Loucy (cell line): ENCODE measurements around the gene EP400.

Source experiments
- H2AFZ ChIP-seq: fragments of 200-600 bp; sonication (generic); 2 replicates; pipeline ENCODE4 v1.6.0; 2016; ENCODE audit warnings: antibody characterized with exemption, mild to moderate bottlenecking, low read length, moderate library complexity
- H3F3A ChIP-seq: fragments of 200-600 bp; 2 replicates; pipeline ENCODE4 v1.6.0; 2016; ENCODE audit warnings: antibody characterized with exemption, low read depth, mild to moderate bottlenecking
- H3K27me3 ChIP-seq: fragments of 200-600 bp; sonication (generic); 2 replicates; pipeline ENCODE4 v1.6.1; 2014; ENCODE audit warnings: low read length, mild to moderate bottlenecking; ENCODE audit not compliant: insufficient read depth, poor library complexity, severe bottlenecking
- H3K36me3 ChIP-seq: fragments of 200-600 bp; sonication (generic); 2 replicates; pipeline ENCODE4 v1.6.1; 2016; ENCODE audit warnings: low read length; ENCODE audit not compliant: insufficient read depth
- H3K4me1 ChIP-seq: fragments of 200-600 bp; sonication (generic); 2 replicates; pipeline ENCODE4 v1.5.1; 2014; ENCODE audit warnings: low read length, mild to moderate bottlenecking; ENCODE audit not compliant: insufficient read depth, poor library complexity, severe bottlenecking
- H3K4me2 ChIP-seq: fragments of 200-600 bp; sonication (generic); 2 replicates; pipeline ENCODE4 v1.6.0; 2014; ENCODE audit warnings: antibody characterized with exemption, low read length, low read depth, mild to moderate bottlenecking; ENCODE audit not compliant: poor library complexity, severe bottlenecking
- H3K4me3 ChIP-seq: fragments of 200-600 bp; sonication (generic); 2 replicates; pipeline ENCODE4 v1.5.1; 2014; ENCODE audit warnings: low read length, mild to moderate bottlenecking, mixed read lengths; ENCODE audit not compliant: poor library complexity, severe bottlenecking
- H3K79me2 ChIP-seq: fragments of 200-600 bp; sonication (generic); 2 replicates; pipeline ENCODE4 v1.6.1; 2014; ENCODE audit warnings: low read length; ENCODE audit not compliant: insufficient read depth
- H3K9ac ChIP-seq: fragments of 200-600 bp; sonication (generic); 2 replicates; pipeline ENCODE4 v1.6.0; 2014; ENCODE audit warnings: mild to moderate bottlenecking, low read depth, low read length, moderate library complexity; ENCODE audit not compliant: poor library complexity, severe bottlenecking
- H3K9me2 ChIP-seq: fragments of 200-600 bp; sonication (generic); replicated peaks from 2 replicates; pipeline ENCODE4 v1.6.1; 2016; ENCODE audit warnings: low read depth, low read length, mixed read lengths
- H3K9me3 ChIP-seq: fragments of 200-600 bp; sonication (generic); 2 replicates; pipeline ENCODE4 v1.6.1; 2014; ENCODE audit warnings: mild to moderate bottlenecking, antibody characterized with exemption, low read length, low read depth; ENCODE audit not compliant: insufficient read depth
- H4K20me1 ChIP-seq: fragments of 200-600 bp; sonication (generic); 2 replicates; pipeline ENCODE4 v1.6.0; 2014; ENCODE audit warnings: antibody characterized with exemption, low read length, mild to moderate bottlenecking; ENCODE audit not compliant: insufficient read depth, poor library complexity, severe bottlenecking
- CTCF ChIP-seq: fragments of 200-600 bp; sonication (generic); conservative IDR thresholded peaks from 2 replicates; pipeline ENCODE4 v1.5.1; 2014; ENCODE audit warnings: mild to moderate bottlenecking, antibody characterized with exemption, low read length
- EZH2phosphoT487 ChIP-seq: fragments of 200-600 bp; IDR thresholded peaks from 2 replicates; pipeline ENCODE4 v1.6.1; 2018; ENCODE audit warnings: antibody characterized with exemption, mild to moderate bottlenecking, moderate library complexity, borderline replicate concordance

EP400 gene

DNA sequence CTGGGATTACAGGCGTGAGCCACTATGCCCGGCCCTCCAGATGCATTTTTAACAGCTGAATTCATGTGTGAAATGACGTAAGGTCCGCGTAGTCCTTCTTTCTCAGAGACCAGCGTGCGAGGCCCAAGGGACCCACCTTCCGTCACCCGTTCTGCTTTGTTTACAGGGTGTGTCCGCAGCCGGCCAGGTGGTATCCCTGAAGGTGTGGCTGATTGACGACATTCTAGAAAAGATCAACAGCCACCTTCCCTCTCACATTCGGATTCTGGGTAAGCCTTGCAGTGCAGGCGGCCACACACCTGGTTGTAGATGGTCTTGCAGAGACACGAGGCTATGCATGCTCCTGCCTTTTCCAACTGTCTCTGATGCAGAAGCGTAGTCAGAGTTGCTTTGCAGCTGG is 10.7 kb upstream of the EP400 start:
- Histone ChIP-seq H3K27me3 (no peaks in the 10 kb centered on the region), H2AFZ (no peak overlapping the region), H3K4me3 (no peak overlapping the region), H3K9me2 (no peaks in the 10 kb centered on the region), H3K9me3 (no peaks in the 10 kb centered on the region), H4K20me1 (no peaks in the 10 kb centered on the region), H3K4me1 (no peaks in the 10 kb centered on the region), H3K4me2 (no peak overlapping the region), H3F3A (no peaks in the 10 kb centered on the region), H3K79me2 (no peaks in the 10 kb centered on the region), H3K9ac (no peak overlapping the region), H3K36me3 (peaks cover 13% of the 10 kb centered on the region; the same call in 1 of the 2 replicates)
- TF ChIP-seq EZH2phosphoT487 (no peak), CTCF (no peak)

DNA sequence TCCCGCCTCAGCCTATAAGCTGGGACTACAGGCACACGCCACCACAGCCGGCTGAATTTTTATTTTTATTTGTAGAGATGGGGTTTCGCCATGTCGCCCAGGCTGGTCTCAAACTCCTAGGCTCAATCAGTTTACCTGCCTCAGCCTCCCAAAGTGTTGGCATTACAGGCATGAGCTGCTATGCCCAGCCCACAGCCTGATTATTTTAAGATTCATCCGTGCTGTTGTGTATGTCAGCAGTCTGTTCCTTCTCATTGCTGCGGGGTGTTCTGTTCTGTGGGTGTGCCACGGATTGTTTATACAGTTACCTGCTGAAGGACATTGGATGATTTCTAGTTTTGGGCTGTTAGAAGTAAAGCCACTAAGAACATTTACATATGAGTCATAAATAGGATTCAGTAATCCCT is 9.6 kb upstream of the EP400 start:
- H3K9ac ChIP-seq = no peak overlapping the region
- TF ChIP-seq CTCF (no peak), EZH2phosphoT487 (no peak)
- H3K9me3 ChIP-seq = no peaks in the 10 kb centered on the region
- H3F3A ChIP-seq = no peaks in the 10 kb centered on the region
- no peaks in the 10 kb centered on the region for H3K27me3 ChIP-seq
- H3K4me3 ChIP-seq = no peak overlapping the region
- no peaks in the 10 kb centered on the region for H3K4me1 ChIP-seq
- H3K36me3 ChIP-seq = peaks cover 5% of the 10 kb centered on the region; the same call in 1 of the 2 replicates
- H3K79me2 ChIP-seq = no peaks in the 10 kb centered on the region
- no peaks in the 10 kb centered on the region for H3K9me2 ChIP-seq
- H2AFZ ChIP-seq = no peak overlapping the region
- no peaks in the 10 kb centered on the region for H4K20me1 ChIP-seq
- H3K4me2 ChIP-seq = no peak overlapping the region

- H3K4me3 ChIP-seq = no peak overlapping the region
- H3K9me3 ChIP-seq = no peaks in the 10 kb centered on the region
- H3K4me2 ChIP-seq = no peak overlapping the region
- H3K9me2 ChIP-seq = no peaks in the 10 kb centered on the region
- no peaks in the 10 kb centered on the region for H3K27me3 ChIP-seq
- no peak overlapping the region for H3K9ac ChIP-seq
- no peaks in the 10 kb centered on the region for H3K4me1 ChIP-seq
- H3F3A ChIP-seq = no peaks in the 10 kb centered on the region
- no peaks in the 10 kb centered on the region for H4K20me1 ChIP-seq
- H3K79me2 ChIP-seq = no peaks in the 10 kb centered on the region
- no peak for TF ChIP-seq EZH2phosphoT487
- TF ChIP-seq CTCF = no peak
- H2AFZ ChIP-seq = no peak overlapping the region
- peaks cover 5% of the 10 kb centered on the region; the same call in 1 of the 2 replicates for H3K36me3 ChIP-seq
Observed at GRCh38 chr12:131941116-131941986, 8.4 kb upstream of the EP400 start.
